Skeletal muscle satellite cell (primary cell): ENCODE results near the gene KLHL29.

ENCODE experiments used
- H3K27me3 ChIP-seq: 2 replicates; pipeline ENCODE4 v1.7.0; 2013; ENCODE audit warnings: low read length; ENCODE audit not compliant: control insufficient read depth, insufficient read depth
- H3K36me3 ChIP-seq: 2 replicates; pipeline ENCODE4 v1.7.0; 2013; ENCODE audit warnings: mild to moderate bottlenecking, control low read depth, low read length; ENCODE audit not compliant: insufficient read depth
- H3K4me1 ChIP-seq: 2 replicates; pipeline ENCODE4 v1.7.0; 2013; ENCODE audit warnings: low read length; ENCODE audit not compliant: control insufficient read depth, insufficient read depth
- H3K4me2 ChIP-seq: 2 replicates; pipeline ENCODE4 v1.7.0; 2013; ENCODE audit warnings: mild to moderate bottlenecking, low read length
- H3K4me3 ChIP-seq: 2 replicates; pipeline ENCODE4 v1.7.0; 2013; ENCODE audit warnings: low read length
- H3K9ac ChIP-seq: 2 replicates; pipeline ENCODE4 v1.7.0; 2013; ENCODE audit warnings: mild to moderate bottlenecking, low read depth, low read length, moderate library complexity
- H3K9me3 ChIP-seq: replicated peaks from 2 replicates; pipeline ENCODE4 v1.7.0; 2013; ENCODE audit warnings: mild to moderate bottlenecking, control low read depth, low read length

KLHL29 gene

DNA sequence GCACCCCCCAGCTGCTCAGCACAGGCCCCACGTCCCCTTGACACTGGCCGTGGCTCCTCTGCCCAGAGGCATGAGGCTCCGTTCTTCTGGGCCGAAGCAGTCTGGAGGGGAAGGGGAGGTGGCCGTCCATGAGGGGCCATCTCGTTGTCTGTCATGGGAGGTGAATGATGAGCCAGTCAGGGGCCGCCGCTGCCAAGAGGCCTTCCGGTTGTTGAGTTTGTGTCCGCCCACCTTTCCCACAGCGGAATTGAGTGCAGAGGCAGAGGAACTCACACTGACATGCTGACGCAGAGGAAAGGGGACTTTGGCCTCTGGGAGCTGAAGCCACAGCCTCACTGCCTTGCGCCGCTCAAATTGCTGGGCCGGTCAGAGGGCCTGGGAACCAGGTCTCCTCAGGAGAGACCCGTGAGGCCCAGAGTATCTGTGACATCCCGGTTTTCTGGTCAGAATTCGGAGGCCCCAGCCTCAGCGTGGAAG lies 273.5 kb downstream of the KLHL29 start:
- Histone ChIP-seq H3K9me3 (no peaks in the 10 kb centered on the region), H3K27me3 (peaks cover 6% of the 10 kb centered on the region), H3K4me3 (no peak overlapping the region), H3K4me1 (no peaks in the 10 kb centered on the region), H3K4me2 (no peak overlapping the region), H3K9ac (no peak overlapping the region), H3K36me3 (no peaks in the 10 kb centered on the region)

DNA sequence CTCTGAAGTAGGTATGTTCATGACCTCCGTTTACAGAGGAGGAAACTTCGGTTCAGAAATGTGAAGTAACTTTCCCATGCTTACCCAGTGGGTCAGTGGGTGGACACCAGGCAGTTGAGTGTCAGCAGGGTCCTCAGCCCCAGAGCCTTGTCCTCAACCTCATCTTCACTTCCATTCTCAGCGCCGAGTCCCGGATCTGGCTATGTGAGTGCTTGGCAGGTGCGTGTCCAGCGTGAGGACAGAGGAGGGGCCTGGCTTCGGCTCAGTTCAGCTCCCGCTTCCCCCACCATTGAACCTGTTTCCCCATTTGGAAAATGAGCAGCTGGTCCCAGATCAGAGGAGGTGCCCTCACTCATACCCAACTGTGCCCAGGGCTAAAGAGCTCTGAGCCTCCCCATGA lies 274.3 kb downstream of the KLHL29 start:
- peaks cover 6% of the 10 kb centered on the region for H3K27me3 ChIP-seq
- H3K9ac ChIP-seq, result no peak overlapping the region
- H3K9me3 ChIP-seq, result no peaks in the 10 kb centered on the region
- H3K4me1 ChIP-seq, result no peaks in the 10 kb centered on the region
- H3K4me3 ChIP-seq, result no peak overlapping the region
- H3K4me2 ChIP-seq, result no peak overlapping the region
- no peaks in the 10 kb centered on the region for H3K36me3 ChIP-seq

DNA sequence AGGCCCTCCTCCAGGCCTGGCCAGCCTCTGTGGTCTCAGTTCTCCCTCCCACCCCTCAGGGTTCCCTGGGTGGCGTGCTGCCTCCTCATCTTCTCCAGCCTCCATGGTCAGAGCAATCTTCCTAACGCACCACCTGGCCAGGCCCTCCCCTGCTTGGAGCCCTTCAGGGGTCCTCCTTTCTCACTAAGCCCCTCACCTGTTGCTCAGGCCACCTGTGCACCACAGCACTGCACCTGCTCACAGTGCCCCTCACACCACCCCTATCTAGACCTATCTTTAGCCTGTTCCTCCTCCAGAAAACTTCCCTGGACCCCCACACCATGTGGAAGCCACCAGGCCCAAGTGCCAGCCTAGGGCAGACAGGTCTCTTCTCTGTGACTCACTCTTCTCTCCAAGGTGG lies 274.8 kb downstream of the KLHL29 start:
- H3K4me2 ChIP-seq, result no peak overlapping the region
- no peaks in the 10 kb centered on the region for H3K36me3 ChIP-seq
- H3K9me3 ChIP-seq, result no peaks in the 10 kb centered on the region
- no peak overlapping the region for H3K9ac ChIP-seq
- no peaks in the 10 kb centered on the region for H3K4me1 ChIP-seq
- peaks cover 6% of the 10 kb centered on the region for H3K27me3 ChIP-seq
- no peak overlapping the region for H3K4me3 ChIP-seq

- peaks cover 6% of the 10 kb centered on the region for H3K27me3 ChIP-seq
Observed at GRCh38 chr2:23660237-23660636, 275.3 kb downstream of the KLHL29 start.

DNA sequence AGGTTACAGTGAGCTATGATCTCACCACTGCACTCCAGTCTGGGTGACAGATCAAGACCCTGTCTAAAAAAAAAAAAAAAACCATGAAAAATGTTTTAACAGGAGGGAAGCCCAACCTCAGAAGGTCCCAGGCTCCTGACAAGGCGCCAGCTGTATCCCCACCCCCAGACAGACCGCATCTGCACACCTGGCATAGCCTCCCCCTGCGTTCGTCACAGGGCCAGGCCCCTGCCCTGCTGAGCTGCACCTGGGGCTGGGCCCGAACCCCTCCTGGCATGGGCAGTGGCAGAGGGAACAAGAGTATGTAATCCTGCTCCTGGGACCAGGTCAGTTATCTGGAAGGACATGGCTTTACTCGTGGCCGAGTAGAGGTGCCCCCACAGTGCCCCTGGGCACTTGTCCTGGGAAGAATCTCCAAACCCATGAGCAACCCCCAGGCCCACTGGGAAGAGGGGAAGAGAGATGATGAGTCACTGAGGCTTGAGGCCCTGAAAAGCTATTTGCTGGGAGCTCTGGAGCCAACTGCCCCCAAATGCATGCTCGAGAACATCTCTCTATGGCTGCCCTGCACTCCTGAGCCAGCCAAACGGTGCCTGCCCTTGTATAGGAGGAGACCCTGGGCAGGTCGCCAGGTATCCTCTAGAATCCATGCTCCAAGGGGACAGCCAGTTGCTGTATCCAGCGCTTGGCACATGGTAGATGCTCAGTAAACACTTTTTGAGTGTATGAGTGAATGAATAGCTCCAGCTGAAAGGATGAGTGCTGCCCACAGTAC lies 276.5 kb downstream of the KLHL29 start:
- no peaks in the 10 kb centered on the region for H3K9me3 ChIP-seq
- H3K4me3 ChIP-seq, result no peak overlapping the region
- peaks cover 6% of the 10 kb centered on the region for H3K27me3 ChIP-seq
- H3K4me1 ChIP-seq, result no peaks in the 10 kb centered on the region
- H3K4me2 ChIP-seq, result no peak overlapping the region
- no peak overlapping the region for H3K9ac ChIP-seq
- H3K36me3 ChIP-seq, result no peaks in the 10 kb centered on the region

More at GRCh38 chr2:23660237-23660636, 275.3 kb downstream of the KLHL29 start:
- no peak overlapping the region for H3K4me3 ChIP-seq
- no peak overlapping the region for H3K4me2 ChIP-seq
- H3K4me1 ChIP-seq, result no peaks in the 10 kb centered on the region
- H3K36me3 ChIP-seq, result no peaks in the 10 kb centered on the region
- H3K9me3 ChIP-seq, result no peaks in the 10 kb centered on the region
- H3K9ac ChIP-seq, result no peak overlapping the region

GRCh38 chr2:23662466-23662865 lies 277.5 kb downstream of the KLHL29 start:
- no peaks in the 10 kb centered on the region for H3K9me3 ChIP-seq
- no peak overlapping the region for H3K4me2 ChIP-seq
- no peak overlapping the region for H3K4me3 ChIP-seq
- no peaks in the 10 kb centered on the region for H3K36me3 ChIP-seq
- H3K4me1 ChIP-seq, result no peaks in the 10 kb centered on the region
- no peak overlapping the region for H3K9ac ChIP-seq
- peaks cover 6% of the 10 kb centered on the region for H3K27me3 ChIP-seq

DNA sequence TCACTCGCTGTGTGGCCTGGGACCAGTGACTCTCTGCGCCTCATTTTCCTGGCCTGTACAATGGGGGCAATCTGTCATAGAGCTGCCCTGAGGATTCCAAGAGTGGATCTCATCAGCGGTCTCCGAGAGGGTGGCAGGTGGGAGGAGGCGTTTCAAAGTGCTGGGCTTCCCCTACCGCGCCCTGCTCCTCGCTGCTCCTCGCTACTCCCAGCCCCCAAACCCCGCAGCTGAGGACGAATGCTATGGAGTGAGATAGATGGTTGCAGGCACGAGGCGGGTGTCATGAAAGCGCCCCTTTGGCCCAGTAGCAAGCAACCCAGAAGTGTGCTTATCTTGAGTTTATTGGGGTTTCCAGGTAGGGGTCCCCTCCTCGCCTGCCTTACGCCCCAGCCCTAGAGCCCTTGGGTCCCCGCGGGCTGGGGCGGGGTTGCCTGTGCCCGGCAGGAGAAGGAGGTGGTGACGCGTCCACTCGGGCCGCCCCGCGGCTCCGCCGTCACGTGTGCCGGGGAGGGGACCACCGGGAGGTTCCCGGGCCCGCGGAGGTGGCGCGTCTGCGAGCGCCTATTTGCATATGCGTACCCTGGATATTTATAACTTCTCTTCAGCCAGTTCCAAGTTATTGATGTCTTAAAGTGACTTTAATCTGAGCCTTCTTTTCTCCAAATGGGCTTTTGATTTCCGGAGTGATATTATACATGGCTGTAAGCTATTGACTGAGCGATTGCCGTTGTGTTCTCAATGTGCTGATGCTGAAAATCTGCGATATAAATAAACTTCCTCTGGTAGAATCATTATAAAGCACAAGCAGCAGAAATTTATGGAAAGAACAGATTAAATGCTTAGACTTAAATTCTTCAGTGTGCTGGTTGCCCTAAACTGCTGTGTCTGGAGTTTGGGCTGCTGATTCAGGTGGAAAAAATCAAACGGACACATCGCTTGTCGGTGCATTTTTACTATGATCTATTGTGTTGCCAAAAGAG lies 278.3 kb downstream of the KLHL29 start:
- H3K4me1 ChIP-seq, result no peaks in the 10 kb centered on the region
- peak overlapping the region; percentile 28 for H3K4me2 ChIP-seq
- peaks cover 6% of the 10 kb centered on the region for H3K27me3 ChIP-seq
- no peak overlapping the region for H3K4me3 ChIP-seq
- H3K9me3 ChIP-seq, result no peaks in the 10 kb centered on the region
- H3K9ac ChIP-seq, result no peak overlapping the region
- no peaks in the 10 kb centered on the region for H3K36me3 ChIP-seq

DNA sequence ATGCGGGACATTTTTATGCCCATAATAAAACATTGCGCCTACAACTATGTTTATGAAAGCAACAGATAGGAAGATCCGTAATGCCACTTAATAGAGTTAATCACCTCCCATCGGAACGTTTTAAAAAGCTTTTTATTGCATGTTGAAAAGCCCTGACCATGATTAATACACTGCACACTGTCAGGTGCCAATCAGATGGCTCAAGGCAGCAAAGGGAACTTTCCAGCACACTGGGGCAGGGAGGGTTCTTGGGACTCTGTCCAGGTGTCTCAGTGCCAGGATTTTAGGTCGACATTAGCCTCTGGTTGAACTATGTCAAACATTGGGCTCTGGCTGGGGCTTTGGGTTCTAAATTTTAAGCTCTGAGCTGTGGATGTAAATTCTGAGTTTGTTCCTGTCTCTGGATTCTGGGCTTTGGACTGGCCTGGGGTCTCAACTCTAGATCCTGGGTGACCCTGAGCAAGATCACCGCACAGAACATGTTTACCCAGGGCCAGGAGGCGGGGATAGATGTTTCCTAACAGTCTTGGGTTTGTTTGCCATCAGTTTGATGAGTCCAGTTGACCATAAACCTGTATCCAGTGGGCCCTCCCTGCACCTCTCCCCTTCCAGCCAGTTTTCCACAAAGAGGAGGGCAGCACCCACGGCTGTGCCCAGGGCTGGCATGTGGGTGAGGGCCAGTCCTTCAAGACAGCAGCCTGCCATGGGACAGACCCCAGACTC lies 279.2 kb downstream of the KLHL29 start:
- H3K36me3 ChIP-seq, result no peaks in the 10 kb centered on the region
- H3K4me2 ChIP-seq, result no peak overlapping the region

GRCh38 chr2:23666241-23666979 lies 281.4 kb downstream of the KLHL29 start:
- H3K4me2 ChIP-seq, result no peak overlapping the region
- no peaks in the 10 kb centered on the region for H3K9me3 ChIP-seq
- no peak overlapping the region for H3K9ac ChIP-seq
- no peaks in the 10 kb centered on the region for H3K36me3 ChIP-seq
- peaks cover 6% of the 10 kb centered on the region for H3K27me3 ChIP-seq
- H3K4me3 ChIP-seq, result no peak overlapping the region
- H3K4me1 ChIP-seq, result no peaks in the 10 kb centered on the region

More for the DNA sequence above, 279.2 kb downstream of the KLHL29 start:
- Histone ChIP-seq H3K4me3 (no peak overlapping the region), H3K27me3 (peaks cover 6% of the 10 kb centered on the region), H3K9me3 (no peaks in the 10 kb centered on the region), H3K9ac (no peak overlapping the region), H3K4me1 (no peaks in the 10 kb centered on the region)

DNA sequence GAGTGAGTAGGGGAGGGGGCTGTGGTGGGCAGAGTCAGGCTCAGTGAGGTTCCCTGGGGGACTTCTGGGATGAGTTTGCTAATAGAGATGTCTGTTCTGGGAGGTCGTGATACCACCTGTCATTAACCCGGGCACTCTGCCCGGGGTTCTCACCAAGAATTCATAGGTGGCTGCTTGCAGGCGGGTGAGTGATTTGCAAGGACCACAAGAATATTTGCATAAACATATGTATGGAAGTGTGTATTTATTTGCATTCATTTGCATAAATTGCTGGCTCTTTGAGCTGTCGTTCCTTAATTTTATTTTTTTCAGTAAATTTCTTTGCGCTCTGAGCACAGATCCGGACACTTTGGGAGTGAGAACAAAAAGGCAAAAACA lies 282.0 kb downstream of the KLHL29 start:
- Histone ChIP-seq H3K27me3 (peaks cover 6% of the 10 kb centered on the region), H3K4me3 (no peak overlapping the region), H3K9me3 (no peaks in the 10 kb centered on the region), H3K4me1 (no peaks in the 10 kb centered on the region), H3K4me2 (no peak overlapping the region), H3K9ac (no peak overlapping the region), H3K36me3 (no peaks in the 10 kb centered on the region)
